ENCODE results near the gene HAGHL.
"Not testable (repeated sequence)": the region's sequence is repeated elsewhere in the genome, so short reads cannot be mapped to it uniquely, and the experiment has no call there.

HAGHL gene

DNA sequence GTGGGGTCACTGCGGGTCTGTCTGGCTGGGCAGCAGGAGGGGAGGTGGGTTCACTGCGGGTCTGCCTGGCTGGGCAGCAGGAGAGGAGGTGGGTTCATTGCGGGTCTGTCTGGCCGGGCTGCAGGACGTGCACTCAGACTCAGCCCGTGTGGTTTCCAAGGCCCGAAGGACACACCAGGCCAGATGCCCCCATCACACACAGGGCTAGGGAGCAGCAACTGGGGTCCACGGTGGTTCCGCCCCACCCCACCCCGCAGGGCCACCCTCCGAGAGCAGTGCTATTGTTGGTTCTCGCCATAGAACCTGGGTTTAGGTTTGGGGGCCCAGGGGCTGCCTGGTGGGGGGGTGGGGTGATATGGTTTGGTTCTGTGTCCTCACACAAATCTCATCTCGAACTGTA lies 19.7 kb downstream of the HAGHL start:
- no peak overlapping the region for H3K4me3 ChIP-seq (ENCODE audit: low read depth in 1 of 2, low read length in 2 of 2)
- H3K4me1 ChIP-seq (ENCODE audit: control insufficient read depth in 1 of 2, insufficient read depth in 2 of 2, low read length in 2 of 2) = no peaks in the 10 kb centered on the region
- no peaks in the 10 kb centered on the region for H3K36me3 ChIP-seq (ENCODE audit: control insufficient read depth in 1 of 2, insufficient read depth in 2 of 2, low read length in 2 of 2)
- no peak overlapping the region for H3K9ac ChIP-seq (ENCODE audit: low read depth in 1 of 2, low read length in 2 of 2)
- peaks cover 3 to 13% of the 10 kb centered on the region in 2 donors for H3K27me3 ChIP-seq (ENCODE audit: control insufficient read depth in 1 of 2, insufficient read depth in 2 of 2, low read length in 2 of 2)
- H3K27ac ChIP-seq (ENCODE audit: low read depth, low read length) = no peak overlapping the region
- no peaks in the 10 kb centered on the region for H3K9me3 ChIP-seq (ENCODE audit: control insufficient read depth in 1 of 2, low read length in 2 of 2)

DNA sequence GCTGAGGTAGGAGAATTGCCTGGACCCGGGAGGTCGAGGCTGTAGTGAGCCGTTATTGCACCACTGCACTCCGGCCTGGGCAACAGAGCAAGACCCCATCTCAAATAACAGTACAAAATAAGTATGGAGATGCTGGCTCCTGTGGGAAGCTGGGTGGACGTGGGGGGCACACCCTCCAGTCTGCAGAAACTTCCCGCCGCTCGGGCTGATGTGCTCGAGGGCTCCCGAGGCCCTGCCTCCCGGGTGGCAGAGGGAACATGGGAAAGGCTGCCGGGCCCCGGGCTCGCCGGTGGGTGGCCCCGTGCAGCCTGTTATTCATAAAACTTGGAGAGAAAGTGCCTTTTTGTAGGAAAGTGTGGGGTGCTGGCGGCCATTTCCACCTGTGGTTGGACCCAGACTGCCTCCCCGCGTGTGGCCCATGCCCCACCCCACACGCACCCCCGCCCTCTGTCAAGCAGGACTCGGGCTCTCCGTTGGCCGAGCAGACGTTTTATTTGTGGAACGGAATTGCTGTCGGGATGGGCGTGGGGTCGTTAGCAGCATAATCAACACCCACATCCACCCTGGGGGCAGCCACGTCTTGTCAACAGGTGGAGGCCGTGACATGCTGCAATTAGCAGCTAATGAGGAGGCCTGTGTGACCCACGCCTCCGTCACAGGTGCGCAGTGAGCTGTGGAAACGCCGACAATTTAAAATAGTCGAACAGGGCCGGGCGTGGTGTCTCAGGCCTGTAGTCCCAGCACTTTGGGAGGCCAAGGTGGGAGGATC lies 21.3 kb downstream of the HAGHL start:
- H3K27ac ChIP-seq (ENCODE audit: low read depth, low read length) = no peak overlapping the region
- no peaks in the 10 kb centered on the region for H3K4me1 ChIP-seq (ENCODE audit: control insufficient read depth in 1 of 2, insufficient read depth in 2 of 2, low read length in 2 of 2)
- H3K4me3 ChIP-seq (ENCODE audit: low read depth in 1 of 2, low read length in 2 of 2) = no peak overlapping the region
- no peaks in the 10 kb centered on the region for H3K36me3 ChIP-seq (ENCODE audit: control insufficient read depth in 1 of 2, insufficient read depth in 2 of 2, low read length in 2 of 2)
- no peaks in the 10 kb centered on the region for H3K9me3 ChIP-seq (ENCODE audit: control insufficient read depth in 1 of 2, low read length in 2 of 2)
- H3K9ac ChIP-seq (ENCODE audit: low read depth in 1 of 2, low read length in 2 of 2) = no peak overlapping the region
- H3K27me3 ChIP-seq (ENCODE audit: control insufficient read depth in 1 of 2, insufficient read depth in 2 of 2, low read length in 2 of 2) = peaks cover 3 to 20% of the 10 kb centered on the region in 2 donors

DNA sequence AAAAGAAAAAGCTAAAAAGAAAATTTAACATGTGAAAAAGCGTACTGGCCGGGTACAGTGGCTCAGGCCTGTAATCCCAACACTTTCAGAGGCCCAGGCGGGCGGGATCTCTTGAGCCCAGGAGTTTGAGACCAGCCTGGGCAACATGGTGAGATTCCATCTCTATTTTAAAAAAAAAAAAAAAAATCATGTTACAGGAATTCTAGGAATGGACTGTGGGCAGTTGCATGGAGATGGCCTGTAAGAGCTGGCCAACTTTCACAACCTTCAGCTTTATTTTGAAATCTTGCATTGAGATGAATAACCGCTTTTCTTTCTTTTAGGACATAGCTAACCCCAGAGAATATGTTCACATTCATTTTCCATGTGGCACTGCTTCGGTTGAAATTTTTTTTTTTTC lies 22.1 kb downstream of the HAGHL start:
- peaks cover 3 to 26% of the 10 kb centered on the region in 2 donors for H3K27me3 ChIP-seq (ENCODE audit: control insufficient read depth in 1 of 2, insufficient read depth in 2 of 2, low read length in 2 of 2)
- H3K36me3 ChIP-seq (ENCODE audit: control insufficient read depth in 1 of 2, insufficient read depth in 2 of 2, low read length in 2 of 2) = no peaks in the 10 kb centered on the region
- H3K27ac ChIP-seq (ENCODE audit: low read depth, low read length) = no peak overlapping the region
- no peak overlapping the region for H3K9ac ChIP-seq (ENCODE audit: low read depth in 1 of 2, low read length in 2 of 2)
- H3K4me1 ChIP-seq (ENCODE audit: control insufficient read depth in 1 of 2, insufficient read depth in 2 of 2, low read length in 2 of 2) = no peaks in the 10 kb centered on the region
- H3K9me3 ChIP-seq (ENCODE audit: control insufficient read depth in 1 of 2, low read length in 2 of 2) = no peaks in the 10 kb centered on the region
- H3K4me3 ChIP-seq (ENCODE audit: low read depth in 1 of 2, low read length in 2 of 2) = no peak overlapping the region

DNA sequence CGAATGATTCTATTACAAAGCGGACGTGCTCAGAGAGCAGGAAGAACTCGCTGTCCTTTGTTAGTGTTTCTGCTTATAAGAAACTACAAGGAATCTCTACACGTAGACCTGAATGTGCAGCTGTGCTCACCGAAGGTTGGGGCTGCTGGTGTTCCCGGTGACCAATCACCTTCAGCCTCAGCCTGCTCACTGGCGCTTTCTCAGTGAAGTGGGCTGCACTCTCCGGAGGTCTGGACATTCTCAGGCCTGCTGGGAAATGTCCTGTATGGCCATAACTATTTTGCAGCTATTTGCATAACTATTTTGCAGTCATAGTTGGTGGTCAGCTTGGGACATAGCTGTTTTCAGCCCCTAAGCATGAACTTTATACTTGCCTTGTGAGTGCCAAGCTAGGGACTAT lies 23.6 kb downstream of the HAGHL start:
- Histone ChIP-seq H3K4me3 (ENCODE audit: low read depth in 1 of 2, low read length in 2 of 2) (no peak overlapping the region), H3K9me3 (ENCODE audit: control insufficient read depth in 1 of 2, low read length in 2 of 2) (no peaks in the 10 kb centered on the region), H3K9ac (ENCODE audit: low read depth in 1 of 2, low read length in 2 of 2) (no peak overlapping the region), H3K27ac (ENCODE audit: low read depth, low read length) (no peak overlapping the region), H3K4me1 (ENCODE audit: control insufficient read depth in 1 of 2, insufficient read depth in 2 of 2, low read length in 2 of 2) (no peaks in the 10 kb centered on the region), H3K36me3 (ENCODE audit: control insufficient read depth in 1 of 2, insufficient read depth in 2 of 2, low read length in 2 of 2) (no peaks in the 10 kb centered on the region), H3K27me3 (ENCODE audit: control insufficient read depth in 1 of 2, insufficient read depth in 2 of 2, low read length in 2 of 2) (peaks cover 3 to 26% of the 10 kb centered on the region in 2 donors)

DNA sequence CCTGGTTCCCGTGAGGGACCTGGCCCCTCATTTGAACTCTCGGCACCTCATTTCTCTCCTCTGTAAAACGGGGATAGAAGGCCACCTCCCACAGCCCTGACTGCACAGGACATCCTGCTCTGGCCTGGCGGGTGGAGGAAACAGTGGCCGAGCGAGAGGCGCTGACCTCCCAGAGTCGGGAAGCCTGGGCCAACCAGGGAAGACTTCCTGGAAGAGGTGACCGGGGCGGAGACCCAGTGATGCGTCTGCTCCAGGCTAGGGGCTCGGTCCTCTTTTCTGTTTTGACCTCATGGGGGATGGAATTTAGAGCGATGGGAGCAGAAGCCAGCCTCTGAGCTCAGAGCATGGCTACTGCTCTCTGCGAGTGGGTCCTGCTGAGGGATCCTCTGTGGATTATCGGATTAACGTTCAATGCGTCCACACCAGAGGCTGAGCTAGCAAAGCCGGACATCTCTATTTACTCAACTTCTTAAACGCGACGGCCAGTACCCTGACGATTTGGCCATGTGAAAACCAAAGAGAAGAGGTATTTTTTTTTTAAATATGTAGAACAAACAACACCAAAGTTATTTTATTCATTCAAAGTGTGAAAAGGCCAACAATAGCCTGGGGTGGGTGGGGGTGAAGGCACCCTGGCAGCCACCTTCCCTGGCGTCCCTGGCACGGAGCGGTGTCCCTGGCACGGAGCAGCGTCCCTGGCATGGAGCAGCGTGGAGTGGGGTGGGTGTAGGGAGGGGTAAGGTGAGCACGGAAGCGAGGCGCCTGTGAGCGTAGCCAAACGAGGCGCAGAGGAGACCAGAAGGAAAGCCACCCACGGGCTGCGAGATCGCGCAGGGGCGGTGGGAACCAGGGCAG lies 24.5 kb downstream of the HAGHL start:
- Histone ChIP-seq H3K4me1 (ENCODE audit: control insufficient read depth in 1 of 2, insufficient read depth in 2 of 2, low read length in 2 of 2) (no peaks in the 10 kb centered on the region), H3K27me3 (ENCODE audit: control insufficient read depth in 1 of 2, insufficient read depth in 2 of 2, low read length in 2 of 2) (peaks cover 6 to 26% of the 10 kb centered on the region in 2 donors), H3K36me3 (ENCODE audit: control insufficient read depth in 1 of 2, insufficient read depth in 2 of 2, low read length in 2 of 2) (no peaks in the 10 kb centered on the region), H3K4me3 (ENCODE audit: low read depth in 1 of 2, low read length in 2 of 2) (no peak overlapping the region), H3K9me3 (ENCODE audit: control insufficient read depth in 1 of 2, low read length in 2 of 2) (no peaks in the 10 kb centered on the region), H3K9ac (ENCODE audit: low read depth in 1 of 2, low read length in 2 of 2) (no peak overlapping the region), H3K27ac (ENCODE audit: low read depth, low read length) (no peak overlapping the region)

DNA sequence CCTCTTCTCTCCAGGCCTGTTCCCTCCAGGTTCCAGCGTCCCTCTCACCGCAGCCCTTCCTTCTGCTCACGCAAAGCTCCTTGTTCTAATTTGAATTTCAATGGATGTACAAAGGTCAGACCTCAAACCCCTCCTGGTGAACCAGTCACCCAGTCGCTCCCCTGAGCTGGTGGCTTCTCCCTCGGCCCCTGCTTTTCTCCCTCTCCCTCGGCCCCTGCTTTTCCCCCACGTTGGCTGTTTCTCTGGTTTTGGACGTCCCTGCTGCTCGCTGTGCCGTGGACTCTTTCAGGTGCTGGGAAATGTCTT lies 25.1 kb downstream of the HAGHL start:
- H3K9ac ChIP-seq (ENCODE audit: low read depth in 1 of 2, low read length in 2 of 2) = no peak overlapping the region
- no peaks in the 10 kb centered on the region for H3K36me3 ChIP-seq (ENCODE audit: control insufficient read depth in 1 of 2, insufficient read depth in 2 of 2, low read length in 2 of 2)
- H3K4me3 ChIP-seq (ENCODE audit: low read depth in 1 of 2, low read length in 2 of 2) = no peak overlapping the region
- peaks cover 6 to 26% of the 10 kb centered on the region in 2 donors for H3K27me3 ChIP-seq (ENCODE audit: control insufficient read depth in 1 of 2, insufficient read depth in 2 of 2, low read length in 2 of 2)
- H3K27ac ChIP-seq (ENCODE audit: low read depth, low read length) = no peak overlapping the region
- H3K9me3 ChIP-seq (ENCODE audit: control insufficient read depth in 1 of 2, low read length in 2 of 2) = no peaks in the 10 kb centered on the region
- H3K4me1 ChIP-seq (ENCODE audit: control insufficient read depth in 1 of 2, insufficient read depth in 2 of 2, low read length in 2 of 2) = no peaks in the 10 kb centered on the region

DNA sequence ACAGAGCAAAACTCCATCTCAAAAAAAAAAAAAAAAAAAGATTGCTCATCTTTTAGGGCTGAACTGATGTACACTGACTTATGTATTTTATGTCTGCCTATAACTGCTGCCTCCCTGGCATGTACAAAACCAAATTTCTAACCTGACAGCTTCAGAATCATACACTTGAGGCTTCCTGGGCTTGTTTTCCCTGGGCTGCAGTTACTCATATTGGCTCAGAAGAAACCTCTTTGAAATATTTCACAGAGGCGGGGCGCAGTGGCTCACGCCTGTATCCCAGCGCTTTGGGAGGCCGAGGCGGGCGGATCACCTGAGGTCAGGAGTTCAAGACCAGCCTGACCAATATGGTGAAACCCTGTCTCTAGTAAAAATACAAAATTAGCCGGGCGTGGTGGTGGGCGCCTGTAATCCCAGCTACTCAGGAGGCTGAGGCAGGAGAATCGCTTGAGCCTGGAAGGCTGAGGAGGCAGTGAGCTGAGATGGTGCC lies 27.3 kb downstream of the HAGHL start:
- not testable (repeated sequence) for H3K9ac ChIP-seq (ENCODE audit: low read depth in 1 of 2, low read length in 2 of 2); H3K4me1 ChIP-seq (ENCODE audit: control insufficient read depth in 1 of 2, insufficient read depth in 2 of 2, low read length in 2 of 2); H3K9me3 ChIP-seq (ENCODE audit: control insufficient read depth in 1 of 2, low read length in 2 of 2); H3K4me3 ChIP-seq (ENCODE audit: low read depth in 1 of 2, low read length in 2 of 2); H3K27ac ChIP-seq (ENCODE audit: low read depth, low read length); H3K36me3 ChIP-seq (ENCODE audit: control insufficient read depth in 1 of 2, insufficient read depth in 2 of 2, low read length in 2 of 2)
- H3K27me3 ChIP-seq (ENCODE audit: control insufficient read depth in 1 of 2, insufficient read depth in 2 of 2, low read length in 2 of 2) = peaks cover 6 to 26% of the 10 kb centered on the region in 2 donors

DNA sequence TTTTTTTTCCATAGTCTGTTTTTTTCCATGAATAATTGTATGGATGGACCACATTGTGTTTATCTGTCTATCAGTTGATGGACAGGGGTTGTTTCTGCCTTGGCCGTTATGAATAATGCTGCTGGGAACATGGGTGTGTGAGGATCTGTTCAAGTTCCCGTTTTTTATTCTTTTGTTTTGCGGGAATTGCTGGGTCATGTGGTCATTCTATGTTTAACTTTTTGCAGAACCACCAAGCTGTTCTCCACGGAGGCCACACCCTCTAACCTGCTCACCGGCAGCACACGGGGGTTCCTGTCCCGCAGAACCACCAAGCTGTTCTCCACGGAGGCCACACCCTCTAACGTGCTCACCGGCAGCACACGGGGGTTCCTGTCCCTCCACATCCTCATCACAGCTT lies 27.8 kb downstream of the HAGHL start:
- Histone ChIP-seq H3K4me1 (ENCODE audit: control insufficient read depth in 1 of 2, insufficient read depth in 2 of 2, low read length in 2 of 2) (no peaks in the 10 kb centered on the region), H3K9ac (ENCODE audit: low read depth in 1 of 2, low read length in 2 of 2) (no peak overlapping the region), H3K27me3 (ENCODE audit: control insufficient read depth in 1 of 2, insufficient read depth in 2 of 2, low read length in 2 of 2) (peaks cover 6 to 26% of the 10 kb centered on the region in 2 donors), H3K4me3 (ENCODE audit: low read depth in 1 of 2, low read length in 2 of 2) (no peak overlapping the region), H3K9me3 (ENCODE audit: control insufficient read depth in 1 of 2, low read length in 2 of 2) (no peaks in the 10 kb centered on the region), H3K36me3 (ENCODE audit: control insufficient read depth in 1 of 2, insufficient read depth in 2 of 2, low read length in 2 of 2) (no peaks in the 10 kb centered on the region), H3K27ac (ENCODE audit: low read depth, low read length) (no peak overlapping the region)

DNA sequence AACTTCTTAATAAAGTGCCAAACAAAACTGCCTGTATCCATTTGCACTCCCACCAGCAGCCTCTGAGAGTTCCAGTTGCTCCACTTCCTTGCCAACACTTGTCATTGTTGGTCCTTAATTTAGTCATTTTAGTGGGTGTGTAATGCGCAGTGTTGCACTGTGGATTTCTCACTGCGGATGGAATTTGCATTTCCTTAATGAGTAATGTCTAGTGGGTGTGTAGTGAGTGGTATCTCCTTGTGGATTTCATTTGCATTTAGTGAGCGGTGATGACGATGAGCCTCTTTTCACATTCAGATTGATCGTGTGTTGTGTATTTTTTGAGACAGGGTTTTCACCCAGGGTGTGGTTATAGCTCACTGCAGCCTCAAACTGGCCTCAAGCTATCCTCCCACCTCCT lies 29.5 kb downstream of the HAGHL start:
- Histone ChIP-seq H3K9ac (ENCODE audit: low read depth in 1 of 2, low read length in 2 of 2) (no peak overlapping the region), H3K27me3 (ENCODE audit: control insufficient read depth in 1 of 2, insufficient read depth in 2 of 2, low read length in 2 of 2) (peaks cover 3 to 15% of the 10 kb centered on the region in 2 donors), H3K9me3 (ENCODE audit: control insufficient read depth in 1 of 2, low read length in 2 of 2) (no peaks in the 10 kb centered on the region), H3K4me1 (ENCODE audit: control insufficient read depth in 1 of 2, insufficient read depth in 2 of 2, low read length in 2 of 2) (peaks cover 8 to 9% of the 10 kb centered on the region in 2 donors), H3K4me3 (ENCODE audit: low read depth in 1 of 2, low read length in 2 of 2) (no peak overlapping the region), H3K36me3 (ENCODE audit: control insufficient read depth in 1 of 2, insufficient read depth in 2 of 2, low read length in 2 of 2) (no peaks in the 10 kb centered on the region), H3K27ac (ENCODE audit: low read depth, low read length) (no peak overlapping the region)

DNA sequence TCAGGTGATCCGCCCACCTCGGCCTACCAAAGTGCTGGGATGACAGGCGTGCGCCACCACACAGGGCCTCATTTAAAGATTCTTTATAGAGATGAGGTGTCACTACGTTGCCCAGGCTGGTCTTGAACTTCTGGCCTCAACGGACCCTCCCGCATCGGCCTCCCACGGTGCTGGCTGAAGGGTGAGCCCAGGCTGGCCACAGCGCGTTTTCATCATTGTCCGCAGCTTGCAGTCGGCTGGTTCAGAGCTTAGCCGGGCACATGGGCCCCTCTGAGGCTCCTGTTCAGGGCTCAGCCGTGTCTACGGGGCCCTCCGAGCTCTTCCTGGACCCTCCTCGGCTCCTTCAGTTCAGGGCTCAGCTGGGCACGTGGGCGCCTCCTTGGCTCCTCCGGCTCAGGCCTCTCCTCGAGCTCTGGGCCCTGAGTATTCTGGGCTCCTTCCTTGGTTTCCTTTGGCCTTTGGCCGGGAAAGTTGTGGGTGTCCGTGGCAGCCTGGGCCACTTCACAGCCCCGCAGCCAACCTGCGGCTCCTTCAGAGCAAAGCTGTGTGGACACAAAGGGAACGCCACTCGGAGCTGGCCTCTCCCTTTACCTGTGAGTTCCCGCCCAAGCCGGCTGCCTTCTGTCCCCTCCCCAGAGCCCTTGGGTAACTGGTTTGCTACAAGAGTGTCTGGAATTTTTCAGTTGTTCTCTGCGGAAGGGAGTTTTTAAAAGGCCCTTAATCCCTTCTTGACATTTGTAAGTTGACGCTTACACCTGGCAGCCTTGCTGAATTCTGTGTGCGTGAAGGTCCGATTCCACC lies 32.4 kb downstream of the HAGHL start:
- Histone ChIP-seq H3K4me1 (ENCODE audit: control insufficient read depth in 1 of 2, insufficient read depth in 2 of 2, low read length in 2 of 2) (peaks cover 11 to 14% of the 10 kb centered on the region in 2 donors), H3K9ac (ENCODE audit: low read depth in 1 of 2, low read length in 2 of 2) (no peak overlapping the region), H3K27me3 (ENCODE audit: control insufficient read depth in 1 of 2, insufficient read depth in 2 of 2, low read length in 2 of 2) (peaks cover 3% of the 10 kb centered on the region in 2 donors), H3K9me3 (ENCODE audit: control insufficient read depth in 1 of 2, low read length in 2 of 2) (no peaks in the 10 kb centered on the region), H3K36me3 (ENCODE audit: control insufficient read depth in 1 of 2, insufficient read depth in 2 of 2, low read length in 2 of 2) (no peaks in the 10 kb centered on the region), H3K4me3 (ENCODE audit: low read depth in 1 of 2, low read length in 2 of 2) (no peak overlapping the region), H3K27ac (ENCODE audit: low read depth, low read length) (no peak overlapping the region)

All from duodenal mucosa (tissue), 2 donors.